Left lobe of liver (tissue), 2 donors: ENCODE results near the gene GLA. TPM values are rescaled to one million over a fixed set of nuclear protein-coding genes. Genes with fewer than 3 reads are reported as not detected.

Experiments used
- ATAC-seq: fragments of 200-7000 bp; cut with Tn5 transposase; one replicate; pipeline ENCODE4 v1.9.1; 2020; ENCODE audit warnings: mild to moderate bottlenecking, moderate library complexity
- DNase-seq: peaks from one replicate; pipeline ENCODE4 v3.0.0-alpha.2; 2020; ENCODE audit warnings: low spot score
- total RNA-seq: library from RNA; stranded (reverse); gene quantifications from one replicate; pipeline ENCODE4 v1.2.1, GENCODE V29; 2021
- donor health status: DM: no; HTN: no; CAD: no; lungs with moderate emphysema.
- donor health status: DM: no; HTN: yes; CAD: no.

GLA gene
- total RNA-seq = 8.2 TPM

DNA sequence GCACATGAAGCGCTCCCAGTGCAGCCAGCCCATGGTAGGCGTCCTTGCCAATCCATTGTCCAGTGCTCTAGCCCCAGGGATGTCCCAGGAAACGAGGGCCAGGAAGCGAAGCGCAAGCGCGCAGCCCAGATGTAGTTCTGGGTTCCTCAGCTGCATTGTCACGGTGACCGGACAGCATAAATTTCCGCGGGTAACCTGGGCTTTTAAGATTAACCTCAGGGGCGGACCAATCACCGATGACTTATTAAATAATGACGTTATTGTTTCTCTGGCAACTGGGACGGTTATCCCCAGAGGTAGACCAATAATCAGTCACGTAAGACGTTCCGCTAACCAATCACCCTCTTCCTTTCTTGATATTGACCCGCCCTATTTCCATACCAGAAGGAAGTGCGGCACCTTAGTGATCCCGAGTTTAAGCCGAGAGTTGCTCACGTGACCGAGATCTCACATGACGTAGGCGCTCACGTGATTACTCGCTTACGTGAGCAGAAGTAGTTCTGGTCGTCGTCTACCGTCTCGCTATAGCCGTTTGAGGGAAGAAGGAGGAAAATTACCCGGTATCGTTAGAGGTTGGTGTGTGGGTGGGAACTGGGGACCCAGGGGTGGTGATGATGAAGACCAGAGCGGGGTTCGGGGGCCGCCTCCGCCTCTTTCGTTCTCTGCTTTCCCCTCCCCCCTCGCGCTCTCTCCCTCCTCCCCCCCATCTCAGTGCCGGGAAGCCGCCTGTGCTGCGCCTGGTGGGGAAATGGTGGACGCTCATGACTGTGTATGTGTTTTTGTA is at the start of gene GLA, which contains the start of gene HNRNPH2:
Gene GLA, minus strand, starts transcription at position 178 of the 784 bp plus-strand sequence. Its CDS starts 22 bp downstream, at position 156.
Gene HNRNPH2, plus strand, starts transcription at position 475 of the 784 bp plus-strand sequence. CDS start 3,767 bp downstream, outside the sequence.
- ATAC-seq = peak; percentile 90
- DNase-seq = peak; percentile 91

- ATAC-seq = no peak
These were observed 44.3 kb upstream of the GLA start for GRCh38 chrX:101452056-101452455.

DNA sequence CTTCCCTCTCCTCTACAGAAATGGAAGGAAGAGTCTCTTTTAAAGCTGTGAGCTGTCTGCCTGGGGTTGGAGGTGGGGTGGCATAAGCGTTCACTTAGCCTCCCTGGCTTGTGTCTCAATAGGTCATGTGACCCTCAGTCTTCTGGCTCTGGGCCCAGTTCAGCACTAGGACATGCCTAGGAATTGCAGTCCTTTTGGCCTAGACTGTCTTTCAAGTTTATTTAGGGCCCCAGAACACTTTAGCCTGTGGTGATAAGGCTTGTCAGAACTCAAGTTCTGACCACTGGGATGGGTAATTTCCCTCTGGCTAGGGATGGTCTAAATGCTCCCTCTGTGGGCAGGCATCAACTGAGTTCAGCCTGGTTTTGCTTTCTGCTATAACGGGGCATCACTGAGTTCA is 43.2 kb upstream of the GLA start:
- DNase-seq (peak; percentile 49), ATAC-seq (peak; percentile 64)

More at GRCh38 chrX:101452056-101452455, 44.3 kb upstream of the GLA start:
- no peak for DNase-seq

DNA sequence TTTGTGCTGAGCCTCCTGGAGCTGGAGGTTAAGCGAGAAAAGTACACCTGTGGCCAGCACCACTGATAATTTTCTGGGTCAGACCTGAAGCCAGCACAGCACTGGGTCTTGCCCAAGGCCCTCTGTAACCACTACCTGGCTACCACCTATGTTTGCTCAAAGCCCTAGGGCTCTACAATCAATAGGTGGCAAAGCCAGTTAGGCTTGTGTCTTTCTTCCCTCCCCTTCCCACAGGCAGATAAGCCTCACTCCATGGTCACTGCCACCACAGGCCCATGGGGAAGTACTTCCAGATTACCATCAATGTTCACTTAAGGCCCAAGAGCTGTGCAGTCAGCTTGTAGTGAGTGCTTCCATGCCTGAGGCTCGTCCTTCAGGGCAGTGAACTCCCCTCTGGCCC is 42.4 kb upstream of the GLA start:
- peak; percentile 48 for DNase-seq
- ATAC-seq = peak; percentile 90

DNA sequence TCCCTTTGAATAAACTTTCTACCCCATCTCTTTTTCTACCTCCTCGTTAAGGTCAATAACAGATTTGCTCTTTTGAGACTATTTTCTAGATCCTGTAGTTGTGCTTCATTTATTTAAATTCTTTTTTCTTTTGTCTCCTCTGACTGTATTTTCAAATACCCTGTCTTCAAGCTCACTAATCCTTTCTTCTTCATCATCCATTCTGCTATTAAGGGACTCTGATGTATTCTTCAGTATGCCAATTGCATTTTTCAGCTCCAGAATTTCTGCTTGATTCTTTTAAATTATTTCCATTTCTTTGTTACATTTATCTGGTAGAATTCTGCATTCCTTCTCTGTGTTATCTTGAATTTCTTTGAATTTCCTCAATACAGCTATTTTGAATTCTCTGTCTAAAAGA is 41.6 kb upstream of the GLA start:
- ATAC-seq = no peak
- DNase-seq = no peak

GRCh38 chrX:101442085-101442484 is 34.4 kb upstream of the GLA start:
- no peak for DNase-seq
- no peak for ATAC-seq

DNA sequence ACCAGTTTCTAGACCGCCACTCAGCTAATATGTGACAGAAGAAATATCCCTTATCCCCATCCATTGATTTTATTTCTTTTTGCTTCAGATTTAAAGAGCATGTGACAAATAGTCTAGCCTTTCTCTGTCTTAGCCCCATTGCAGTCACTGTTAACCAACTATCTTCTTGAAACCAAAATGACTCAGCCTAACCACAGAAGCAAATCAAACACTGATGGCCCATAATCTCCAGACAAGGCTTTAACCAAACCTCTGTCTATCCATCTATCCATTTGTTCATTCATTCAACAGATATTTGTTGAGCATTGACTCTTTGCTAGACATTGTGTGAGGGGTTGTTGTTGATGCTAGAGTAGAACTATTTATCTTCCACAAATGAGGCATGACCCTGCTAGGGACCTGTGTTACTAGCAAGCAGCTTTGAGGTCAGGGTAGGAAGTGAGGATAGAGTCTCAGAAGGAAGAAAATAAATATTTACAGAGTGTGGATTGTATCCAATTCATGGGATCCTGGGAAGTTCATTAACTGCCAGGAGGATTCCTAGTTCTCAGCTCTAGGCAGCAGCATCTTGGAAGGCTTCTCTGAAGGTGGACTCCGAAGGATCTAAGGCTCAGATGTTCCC is 22.8 kb upstream of the GLA start:
- no peak for DNase-seq
- ATAC-seq = no peak

DNA sequence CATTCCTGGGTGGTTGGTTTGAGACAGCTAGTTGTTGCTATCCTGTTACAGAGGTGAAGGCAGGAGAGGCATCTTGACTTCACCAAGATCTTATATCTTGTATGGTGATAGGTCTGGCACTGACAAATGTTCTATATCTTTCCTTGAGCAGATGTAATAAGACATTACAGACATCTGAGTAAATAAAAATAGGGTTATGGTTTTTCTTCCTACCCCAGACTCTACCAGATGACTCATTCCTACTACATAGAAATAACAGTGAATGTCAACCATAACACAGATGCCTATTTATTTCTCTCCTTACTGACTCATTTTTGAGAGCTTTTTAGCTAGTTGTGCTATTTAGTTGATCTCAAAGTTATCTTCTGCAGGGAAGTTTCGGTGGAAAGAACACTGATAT is 22.2 kb upstream of the GLA start:
- no peak for DNase-seq
- no peak for ATAC-seq

GRCh38 chrX:101427954-101428353 is 20.2 kb upstream of the GLA start:
- ATAC-seq = no peak
- no peak for DNase-seq

DNA sequence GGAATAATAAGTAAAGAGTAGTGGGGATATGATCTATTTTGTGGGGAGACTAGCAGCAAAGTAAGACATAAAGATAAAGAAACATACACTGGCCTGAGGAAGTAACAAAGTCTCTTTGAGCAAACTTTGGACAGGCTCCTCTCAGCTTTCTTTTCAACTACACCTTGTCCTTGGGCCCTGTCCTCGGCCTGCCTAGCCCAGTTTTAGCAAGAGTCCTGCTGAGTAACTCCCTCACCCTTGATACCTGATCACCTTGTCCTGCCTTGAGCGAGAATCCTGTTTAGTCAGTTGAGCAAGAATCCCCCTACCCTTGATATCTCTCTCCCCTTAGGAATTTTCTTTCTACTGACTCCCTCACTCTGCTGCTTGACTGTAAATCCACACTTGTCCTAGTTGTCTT is 11.8 kb upstream of the GLA start:
- ATAC-seq = no peak
- DNase-seq = no peak

- ATAC-seq (peak; percentile 81), DNase-seq (peak; percentile 62)
These were observed 10.5 kb upstream of the GLA start for GRCh38 chrX:101417981-101418841.

- DNase-seq (no peak), ATAC-seq (no peak)
These were observed 9.5 kb upstream of the GLA start for GRCh38 chrX:101417190-101417589.

GRCh38 chrX:101416691-101417090 is 9.0 kb upstream of the GLA start:
- no peak for ATAC-seq
- no peak for DNase-seq

DNA sequence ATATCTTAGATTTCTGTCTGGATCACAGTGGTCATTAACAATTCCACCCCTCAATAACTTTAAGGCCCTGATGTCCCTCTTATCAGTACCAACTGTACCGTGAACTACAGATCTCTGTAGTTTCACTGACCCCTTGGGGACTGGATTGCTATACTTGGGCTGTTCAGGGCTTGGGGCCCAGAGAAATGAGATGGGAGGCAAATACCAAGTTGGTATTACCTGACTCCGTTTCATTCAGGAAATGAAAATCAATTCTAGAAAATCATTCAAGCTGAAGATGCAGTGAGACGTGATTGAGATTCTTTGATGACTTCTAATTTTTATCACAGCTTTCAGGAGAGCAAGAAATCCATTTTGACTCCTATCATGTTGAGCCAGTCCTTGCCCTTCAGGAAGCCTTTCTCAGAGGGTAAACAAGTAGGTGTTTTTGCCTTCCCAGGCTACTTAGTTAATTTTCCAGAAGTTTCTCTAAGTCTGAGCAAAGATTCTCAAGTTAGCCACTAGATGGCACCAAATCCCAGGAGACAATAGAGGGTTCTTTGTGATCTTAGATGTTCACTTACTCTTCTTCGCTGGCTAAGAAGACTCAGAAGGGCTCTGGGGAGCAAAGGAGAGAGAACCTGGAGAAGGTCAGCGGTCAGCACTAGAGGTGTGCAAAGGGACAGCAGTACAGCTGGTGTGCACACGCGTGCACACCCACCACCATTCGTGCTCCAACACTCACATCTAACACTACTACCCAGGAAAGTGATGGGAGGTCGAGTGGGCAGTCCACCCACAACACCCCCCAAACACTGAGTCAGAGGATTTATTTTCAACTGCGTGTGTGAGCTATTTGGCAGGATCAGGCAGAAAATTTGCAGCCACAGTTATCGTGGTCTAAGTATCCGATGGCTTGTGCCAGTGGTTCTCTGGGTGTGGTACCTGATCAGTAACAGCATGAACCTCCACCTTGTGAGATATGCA is 7.7 kb upstream of the GLA start:
- DNase-seq (no peak), ATAC-seq (peak; percentile 74)

DNA sequence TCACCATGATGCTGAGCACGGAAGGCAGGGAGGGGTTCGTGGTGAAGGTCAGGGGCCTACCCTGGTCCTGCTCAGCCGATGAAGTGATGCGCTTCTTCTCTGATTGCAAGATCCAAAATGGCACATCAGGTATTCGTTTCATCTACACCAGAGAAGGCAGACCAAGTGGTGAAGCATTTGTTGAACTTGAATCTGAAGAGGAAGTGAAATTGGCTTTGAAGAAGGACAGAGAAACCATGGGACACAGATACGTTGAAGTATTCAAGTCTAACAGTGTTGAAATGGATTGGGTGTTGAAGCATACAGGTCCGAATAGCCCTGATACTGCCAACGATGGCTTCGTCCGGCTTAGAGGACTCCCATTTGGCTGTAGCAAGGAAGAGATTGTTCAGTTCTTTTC is 4.3 kb upstream of the GLA start:
- no peak for DNase-seq
- ATAC-seq = no peak

- ATAC-seq (no peak), DNase-seq (no peak)
These were observed 2.7 kb upstream of the GLA start for GRCh38 chrX:101410461-101410860.

DNA sequence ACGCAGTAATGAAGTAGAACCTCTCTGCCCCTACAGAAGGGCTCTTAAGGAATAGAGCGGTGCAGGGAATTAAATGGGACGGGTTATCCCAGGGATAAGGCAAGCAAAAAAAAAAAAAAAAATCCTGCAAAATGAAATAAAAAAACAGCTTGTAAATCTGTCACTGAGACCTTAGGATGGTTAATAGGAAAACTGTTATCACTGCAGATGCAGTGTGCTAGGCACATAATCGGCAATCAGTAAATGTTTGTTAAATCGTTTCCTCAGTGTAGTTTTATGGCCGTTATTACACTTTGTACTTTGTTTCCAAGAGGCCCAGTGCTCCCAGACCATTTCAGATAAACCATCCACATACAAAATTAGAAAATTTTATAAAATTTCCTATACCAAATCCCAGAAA is 1.3 kb upstream of the GLA start:
- ATAC-seq = no peak
- DNase-seq = no peak

- ATAC-seq (peak; percentile 26), DNase-seq (no peak)
These were observed 762 bp upstream of the GLA start for GRCh38 chrX:101408532-101408841.

DNA sequence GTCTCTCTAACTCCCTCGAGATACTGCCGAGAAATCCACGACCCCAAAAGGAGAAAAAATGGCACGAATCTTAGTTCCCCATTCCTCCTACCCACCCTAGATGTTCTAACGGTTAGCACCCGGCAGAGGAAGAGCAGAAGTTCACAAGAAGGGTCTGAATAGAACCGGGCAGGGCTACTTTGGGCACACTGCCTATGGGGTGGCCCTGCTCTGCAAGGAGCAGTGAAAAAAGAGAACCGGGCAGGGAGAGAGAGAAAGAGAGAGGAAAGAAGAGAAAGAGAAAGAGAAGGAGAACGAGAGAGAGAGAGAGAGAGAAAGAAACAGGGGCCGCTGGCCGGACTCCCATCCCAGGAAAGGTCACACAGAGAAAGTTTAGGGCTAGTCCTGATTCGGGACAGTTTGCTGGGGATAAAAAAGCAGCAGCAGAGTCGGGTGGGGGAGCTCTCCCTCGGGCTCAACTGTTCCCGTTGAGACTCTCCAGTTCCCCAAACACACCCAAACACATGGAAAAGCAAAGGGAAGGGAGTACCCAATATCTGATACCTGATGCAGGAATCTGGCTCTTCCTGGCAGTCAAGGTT is 468 bp downstream of the GLA start:
- peak; percentile 14 for ATAC-seq
- no peak for DNase-seq

DNA sequence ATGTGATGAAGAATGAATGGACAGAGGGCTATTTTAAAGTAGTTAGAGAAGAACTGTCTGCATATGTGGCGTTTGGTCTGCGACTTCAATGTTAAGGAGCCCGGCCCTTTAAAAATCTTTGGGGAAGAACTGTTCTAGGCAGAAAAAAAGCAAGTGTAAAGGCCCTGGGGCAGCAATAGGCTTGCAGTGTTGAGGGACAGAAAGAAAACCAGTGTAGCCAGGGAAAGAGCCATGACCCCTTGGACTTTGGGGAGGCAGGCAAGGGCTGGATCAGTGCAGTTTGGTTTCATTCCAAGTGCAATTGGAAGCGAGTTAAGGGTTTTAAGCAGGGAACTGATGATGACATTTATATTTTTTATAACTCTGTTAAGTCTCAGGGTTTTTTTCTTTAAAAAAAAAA is 7.9 kb downstream of the GLA start:
- DNase-seq = no peak
- ATAC-seq = no peak
